ENCODE data around the gene FNBP1.

DNA sequence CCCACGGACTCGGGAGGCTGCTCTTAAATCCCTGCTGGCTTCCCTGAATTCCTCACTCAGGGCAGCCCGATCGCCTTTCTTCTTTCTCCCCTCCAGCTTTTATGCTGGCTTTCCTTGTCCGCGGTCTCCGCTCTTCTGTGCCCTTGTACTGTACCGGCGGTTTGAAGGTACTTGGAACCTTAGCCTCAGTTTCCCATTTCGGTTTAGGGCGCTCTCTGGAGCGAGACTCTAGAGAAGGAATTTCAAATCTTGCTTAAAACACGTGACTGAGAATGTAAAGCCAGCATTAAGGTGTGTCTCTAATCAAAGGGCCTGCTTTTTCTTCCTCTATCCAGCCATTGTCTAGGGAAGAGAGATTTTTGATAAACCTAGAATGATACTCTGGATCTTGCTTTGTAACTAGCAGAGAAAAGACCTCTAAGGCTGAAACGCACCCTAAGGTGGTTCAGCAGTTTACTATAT lies 11.4 kb upstream of the FNBP1 start:
- TF ChIP-seq POLR2A (IDR thresholded peaks at IDR 0.05; ENCODE audit: extremely low read depth, insufficient read length), result no peak
- TF ChIP-seq, protein P1, sequence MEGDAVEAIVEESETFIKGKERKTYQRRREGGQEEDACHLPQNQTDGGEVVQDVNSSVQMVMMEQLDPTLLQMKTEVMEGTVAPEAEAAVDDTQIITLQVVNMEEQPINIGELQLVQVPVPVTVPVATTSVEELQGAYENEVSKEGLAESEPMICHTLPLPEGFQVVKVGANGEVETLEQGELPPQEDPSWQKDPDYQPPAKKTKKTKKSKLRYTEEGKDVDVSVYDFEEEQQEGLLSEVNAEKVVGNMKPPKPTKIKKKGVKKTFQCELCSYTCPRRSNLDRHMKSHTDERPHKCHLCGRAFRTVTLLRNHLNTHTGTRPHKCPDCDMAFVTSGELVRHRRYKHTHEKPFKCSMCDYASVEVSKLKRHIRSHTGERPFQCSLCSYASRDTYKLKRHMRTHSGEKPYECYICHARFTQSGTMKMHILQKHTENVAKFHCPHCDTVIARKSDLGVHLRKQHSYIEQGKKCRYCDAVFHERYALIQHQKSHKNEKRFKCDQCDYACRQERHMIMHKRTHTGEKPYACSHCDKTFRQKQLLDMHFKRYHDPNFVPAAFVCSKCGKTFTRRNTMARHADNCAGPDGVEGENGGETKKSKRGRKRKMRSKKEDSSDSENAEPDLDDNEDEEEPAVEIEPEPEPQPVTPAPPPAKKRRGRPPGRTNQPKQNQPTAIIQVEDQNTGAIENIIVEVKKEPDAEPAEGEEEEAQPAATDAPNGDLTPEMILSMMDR (IDR thresholded peaks at IDR 0.05; ENCODE audit: low read depth, low read length), result no peak
